Measurements from ENCODE around the gene PCED1A. TPM values are rescaled to one million over a fixed set of nuclear protein-coding genes. Genes with fewer than 3 reads are reported as not detected.

The PCED1A gene
- total and polyA plus RNA-seq, 4 donors = 6.8 to 13.4 (median 13.0) TPM

DNA sequence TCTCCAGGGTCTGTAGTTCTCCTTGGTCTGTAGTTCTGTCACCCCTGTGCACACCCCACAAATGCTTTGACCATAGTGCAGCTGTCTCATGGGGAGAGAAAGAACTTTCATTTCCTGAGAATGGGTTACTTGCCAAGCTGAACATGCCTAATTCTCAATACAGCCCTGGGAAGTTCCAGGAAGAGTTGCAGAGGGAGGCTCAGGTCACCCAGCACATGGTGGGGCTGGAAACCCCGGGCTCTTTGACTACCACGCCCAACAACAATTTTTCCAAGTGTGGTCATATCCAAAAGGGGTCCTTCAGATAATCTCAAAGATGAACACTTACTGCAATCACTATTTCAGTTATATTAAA lies 30.6 kb upstream of the PCED1A start:
- Histone ChIP-seq H3K9ac (ENCODE audit: low read depth in 1 of 2, low read length in 2 of 2) (no peak overlapping the region), H3K27me3 (ENCODE audit: control insufficient read depth in 4 of 4, insufficient read depth in 4 of 4, low read length in 3 of 4) (no peaks in the 10 kb centered on the region), H3K4me1 (ENCODE audit: control insufficient read depth in 4 of 4, insufficient read depth in 4 of 4, low read length in 3 of 4) (peaks cover 4 to 28% (median 21%) of the 10 kb centered on the region in 4 donors), H3K27ac (ENCODE audit: low read depth in 1 of 2, low read length in 2 of 2) (no peak overlapping the region), H3K4me3 (ENCODE audit: low read depth in 1 of 3, low read length in 3 of 3) (no peak overlapping the region), H3K9me3 (ENCODE audit: control insufficient read depth in 4 of 4, low read length in 3 of 4) (no peaks in the 10 kb centered on the region), H3K36me3 (ENCODE audit: control insufficient read depth in 4 of 4, insufficient read depth in 3 of 4, low read depth in 1 of 4, low read length in 3 of 4) (peaks cover 0 to 4% (median 1%) of the 10 kb centered on the region in 4 donors)
- WGBS = 60% methylated on average over 2 of the region's 2 CpGs
- DNase-seq (ENCODE audit: low spot score) = no peak
- TF ChIP-seq JUND (IDR thresholded peaks at IDR 0.05) (no peak), NR2F2 (IDR thresholded peaks at IDR 0.05) (no peak), EGR1 (IDR thresholded peaks at IDR 0.05; ENCODE audit: low read depth in 2 of 2) (no peak), FOXA2 (IDR thresholded peaks at IDR 0.05) (no peak), REST (IDR thresholded peaks at IDR 0.05) (no peak)

GRCh38 chr20:2869381-2869780 lies 28.9 kb upstream of the PCED1A start:
- peaks cover 2 to 19% (median 6%) of the 10 kb centered on the region in 4 donors for H3K36me3 ChIP-seq (ENCODE audit: control insufficient read depth in 4 of 4, insufficient read depth in 3 of 4, low read depth in 1 of 4, low read length in 3 of 4)
- no peak for DNase-seq (ENCODE audit: low spot score)
- no peaks in the 10 kb centered on the region for H3K27me3 ChIP-seq (ENCODE audit: control insufficient read depth in 4 of 4, insufficient read depth in 4 of 4, low read length in 3 of 4)
- H3K27ac ChIP-seq (ENCODE audit: low read depth in 1 of 2, low read length in 2 of 2) = no peak overlapping the region
- peaks cover 3 to 19% (median 14%) of the 10 kb centered on the region in 4 donors for H3K4me1 ChIP-seq (ENCODE audit: control insufficient read depth in 4 of 4, insufficient read depth in 4 of 4, low read length in 3 of 4)
- H3K9me3 ChIP-seq (ENCODE audit: control insufficient read depth in 4 of 4, low read length in 3 of 4) = no peaks in the 10 kb centered on the region
- no peak overlapping the region for H3K4me3 ChIP-seq (ENCODE audit: low read depth in 1 of 3, low read length in 3 of 3)
- 95% methylated on average over 3 of the region's 3 CpGs for WGBS
- no peak overlapping the region for H3K9ac ChIP-seq (ENCODE audit: low read depth in 1 of 2, low read length in 2 of 2)
- no peak for TF ChIP-seq SP1 (IDR thresholded peaks at IDR 0.05)

- DNase-seq (ENCODE audit: low spot score) = no peak
- H3K9me3 ChIP-seq (ENCODE audit: control insufficient read depth in 4 of 4, low read length in 3 of 4) = no peaks in the 10 kb centered on the region
These were observed 26.8 kb upstream of the PCED1A start for GRCh38 chr20:2867081-2867864.

More at GRCh38 chr20:2867081-2867864, 26.8 kb upstream of the PCED1A start:
- Histone ChIP-seq H3K27ac (ENCODE audit: low read depth in 1 of 2, low read length in 2 of 2) (no peak overlapping the region), H3K4me1 (ENCODE audit: control insufficient read depth in 4 of 4, insufficient read depth in 4 of 4, low read length in 3 of 4) (peaks cover 2 to 4% (median 3%) of the 10 kb centered on the region in 4 donors), H3K27me3 (ENCODE audit: control insufficient read depth in 4 of 4, insufficient read depth in 4 of 4, low read length in 3 of 4) (no peaks in the 10 kb centered on the region), H3K4me3 (ENCODE audit: low read depth in 1 of 3, low read length in 3 of 3) (no peak overlapping the region), H3K9ac (ENCODE audit: low read depth in 1 of 2, low read length in 2 of 2) (no peak overlapping the region), H3K36me3 (ENCODE audit: control insufficient read depth in 4 of 4, insufficient read depth in 3 of 4, low read depth in 1 of 4, low read length in 3 of 4) (peaks cover 2 to 28% (median 6%) of the 10 kb centered on the region in 4 donors)
- WGBS = 80% methylated on average over 12 of the region's 12 CpGs
- TF ChIP-seq, protein P1, sequence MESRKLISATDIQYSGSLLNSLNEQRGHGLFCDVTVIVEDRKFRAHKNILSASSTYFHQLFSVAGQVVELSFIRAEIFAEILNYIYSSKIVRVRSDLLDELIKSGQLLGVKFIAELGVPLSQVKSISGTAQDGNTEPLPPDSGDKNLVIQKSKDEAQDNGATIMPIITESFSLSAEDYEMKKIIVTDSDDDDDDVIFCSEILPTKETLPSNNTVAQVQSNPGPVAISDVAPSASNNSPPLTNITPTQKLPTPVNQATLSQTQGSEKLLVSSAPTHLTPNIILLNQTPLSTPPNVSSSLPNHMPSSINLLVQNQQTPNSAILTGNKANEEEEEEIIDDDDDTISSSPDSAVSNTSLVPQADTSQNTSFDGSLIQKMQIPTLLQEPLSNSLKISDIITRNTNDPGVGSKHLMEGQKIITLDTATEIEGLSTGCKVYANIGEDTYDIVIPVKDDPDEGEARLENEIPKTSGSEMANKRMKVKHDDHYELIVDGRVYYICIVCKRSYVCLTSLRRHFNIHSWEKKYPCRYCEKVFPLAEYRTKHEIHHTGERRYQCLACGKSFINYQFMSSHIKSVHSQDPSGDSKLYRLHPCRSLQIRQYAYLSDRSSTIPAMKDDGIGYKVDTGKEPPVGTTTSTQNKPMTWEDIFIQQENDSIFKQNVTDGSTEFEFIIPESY (IDR thresholded peaks at IDR 0.05) = no peak
- TF ChIP-seq FOXA1 (IDR thresholded peaks at IDR 0.05) (no peak), HNF4A (conservative IDR thresholded peaks at IDR 0.05) (no peak), YY1 (IDR thresholded peaks at IDR 0.05) (no peak), GABPA (IDR thresholded peaks at IDR 0.05 in 1 of 2, conservative IDR thresholded peaks at IDR 0.05 in 1 of 2) (no peak)
- TF ChIP-seq, protein P2, sequence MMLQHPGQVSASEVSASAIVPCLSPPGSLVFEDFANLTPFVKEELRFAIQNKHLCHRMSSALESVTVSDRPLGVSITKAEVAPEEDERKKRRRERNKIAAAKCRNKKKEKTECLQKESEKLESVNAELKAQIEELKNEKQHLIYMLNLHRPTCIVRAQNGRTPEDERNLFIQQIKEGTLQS (IDR thresholded peaks at IDR 0.05) = no peak

Measured in liver (tissue), 9 donors.